Measurements from ENCODE around the gene GARS1.

DNA sequence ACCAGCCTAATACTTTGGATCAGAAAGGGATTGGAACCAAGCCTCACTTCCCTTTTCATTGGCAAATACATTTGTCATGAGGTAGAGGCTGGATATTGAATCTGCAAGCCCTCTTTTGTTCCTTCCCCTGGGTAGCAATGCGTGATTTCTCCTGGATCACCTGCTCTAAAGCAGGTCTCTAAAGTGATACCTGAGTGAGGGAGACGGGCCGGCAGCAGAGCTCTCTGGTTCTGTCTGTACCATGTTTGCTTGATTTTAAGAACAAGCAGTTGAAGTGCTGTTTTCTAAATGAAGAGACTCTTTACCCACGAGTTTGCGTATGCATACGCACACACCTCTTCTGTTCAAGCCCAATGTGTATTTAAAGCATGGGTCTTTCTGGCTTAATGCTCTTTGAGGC, 41.1 kb downstream of the GARS1 start:
- TF ChIP-seq TCF12 (IDR thresholded peaks at IDR 0.05; ENCODE audit: low read depth) = no peak
- TF ChIP-seq, protein P1, sequence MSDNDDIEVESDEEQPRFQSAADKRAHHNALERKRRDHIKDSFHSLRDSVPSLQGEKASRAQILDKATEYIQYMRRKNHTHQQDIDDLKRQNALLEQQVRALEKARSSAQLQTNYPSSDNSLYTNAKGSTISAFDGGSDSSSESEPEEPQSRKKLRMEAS (IDR thresholded peaks at IDR 0.05) = no peak
- TF ChIP-seq RAD21 (IDR thresholded peaks at IDR 0.05; ENCODE audit: low read depth) = no peak
- TF ChIP-seq EP300 (IDR thresholded peaks at IDR 0.05; ENCODE audit: borderline replicate concordance) = no peak
